ENCODE results near the gene FIG4. TPM values are rescaled to one million over a fixed set of nuclear protein-coding genes. Genes with fewer than 3 reads are reported as not detected.

Gene FIG4
- total and polyA plus RNA-seq, 2 of the 4 experiments (the other 2 are of a cell fraction), result 12.1 to 15.4 TPM

GRCh38 chr6:109782491-109782999, 91.4 kb downstream of the FIG4 start (continued):
- TF ChIP-seq BHLHE40 (IDR thresholded peaks at IDR 0.05; ENCODE audit: low read depth, low read length), result no peak

- no peak overlapping the region for H2AK5ac ChIP-seq (ENCODE audit: low read depth, low read length)
- H2BK15ac ChIP-seq (ENCODE audit: low read depth, low read length), result 0 out of 3 replicates have a peak overlapping the region, but pooled peaks have one; percentile 22
- no CpG with 5 or more reads among the region's 4 CpGs for WGBS, 2 experiments (ENCODE audit: extremely low coverage in 2 of 2, insufficient read length in 1 of 2)
- no peak overlapping the region for H3K14ac ChIP-seq (replicated peaks; ENCODE audit: low read depth, low read length)
- H2AFZ ChIP-seq (replicated peaks; ENCODE audit: low read length, poor library complexity), result no peak overlapping the region
- no peak overlapping the region for H2BK5ac ChIP-seq (ENCODE audit: low read depth, low read length, poor library complexity, severe bottlenecking)
- no peak overlapping the region for H3K4ac ChIP-seq (ENCODE audit: low read depth, low read length)
- ATAC-seq (ENCODE audit: low read depth) (peak; percentile 44), DNase-seq (peak; percentile 29)
- BruUV-seq (replicated peaks), result no TSS peak
- H3K9ac ChIP-seq (ENCODE audit: low read depth, low read length), result no peak overlapping the region
- intact Hi-C loops (cut with micrococcal nuclease) (no loop called here), dilution Hi-C loops (cut with HindIII; ENCODE audit: low sequenced_read_pairs, unreplicated experiment) (no loop called here), in situ Hi-C loops (cut with MboI; ENCODE audit: low sequenced_read_pairs) (no loop called here)
- no peak overlapping the region for H3K4me3 ChIP-seq (ENCODE audit: insufficient read depth, low read depth, low read length)
- TF ChIP-seq RAD21 (IDR thresholded peaks at IDR 0.05; ENCODE audit: low read length) (peak; percentile 29; the same call in 1 of the 2 replicates), FOS (IDR thresholded peaks at IDR 0.05; ENCODE audit: low read depth, low read length) (no peak), CTCF (conservative IDR thresholded peaks at IDR 0.05; ENCODE audit: low read depth, low read length) (peak; percentile 38)
- no peaks in the 10 kb centered on the region for H3K9me3 ChIP-seq (ENCODE audit: control insufficient read depth, insufficient read depth, low read length)
- no peak overlapping the region for H3K18ac ChIP-seq (ENCODE audit: low read depth, low read length)
- POLR2A ChIA-PET (ENCODE audit: unreplicated experiment), result no interaction called here
- H4K91ac ChIP-seq (ENCODE audit: insufficient read depth, low read depth, low read length), result no peak overlapping the region
- H3K27me3 ChIP-seq (ENCODE audit: control insufficient read depth, insufficient read depth, low read length), result no peaks in the 10 kb centered on the region
- no peak overlapping the region for H3K56ac ChIP-seq (ENCODE audit: extremely low read depth, insufficient read depth, low read length)
- CTCF ChIA-PET, result interaction anchor here (0.7 to 2.0 kb wide), 3 partner anchors 41 to 256 kb away, joined by 3 to 10 read pairs (median 4); no protein-coding TSS in a partner anchor
- H3K36me3 ChIP-seq (ENCODE audit: control insufficient read depth, insufficient read depth, low read length), result peaks cover 3% of the 10 kb centered on the region
- peak overlapping the region; percentile 14; the same call in 1 of the 2 replicates for H2BK20ac ChIP-seq (ENCODE audit: low read depth, low read length)
- no peak overlapping the region for H3K27ac ChIP-seq (ENCODE audit: insufficient read depth, low read length)
- no peak overlapping the region for H4K5ac ChIP-seq (ENCODE audit: low read depth, low read length)
- H2AK9ac ChIP-seq (replicated peaks; ENCODE audit: low read depth, low read length, poor library complexity), result no peak overlapping the region
- no peak overlapping the region for H3K4me2 ChIP-seq (ENCODE audit: low read depth, low read length)
- H4K8ac ChIP-seq (ENCODE audit: low read depth in 2 of 2, low read length in 2 of 2), result no peak overlapping the region
- no peaks in the 10 kb centered on the region; the same call in 1 of the 2 replicates for H3K9me1 ChIP-seq (ENCODE audit: insufficient read depth, low read length)
- H3K23ac ChIP-seq (ENCODE audit: low read depth, low read length), result no peak overlapping the region
- H2BK120ac ChIP-seq (ENCODE audit: low read depth, low read length), result 0 out of 2 replicates have a peak overlapping the region, but pooled peaks have one; percentile 26
- H4K20me1 ChIP-seq (ENCODE audit: insufficient read depth, low read length), result no peaks in the 10 kb centered on the region
- no peaks in the 10 kb centered on the region for H3K79me1 ChIP-seq (ENCODE audit: low read depth in 1 of 2, low read length in 2 of 2)
- peaks cover 2% of the 10 kb centered on the region; the same call in 1 of the 2 replicates for H3K4me1 ChIP-seq (ENCODE audit: control insufficient read depth, insufficient read depth, low read length)
Measured at GRCh38 chr6:109783250-109783986, 92.3 kb downstream of the FIG4 start.
